GM19043 (cell line): Measurements from ENCODE around the gene TMCO6.
A peak's percentile ranks its signal among the peaks of the same experiment; 100 is the strongest.
"Not testable (repeated sequence)": the region's sequence is repeated elsewhere in the genome, so short reads cannot be mapped to it uniquely, and the experiment has no call there.

Experiments used
- ATAC-seq: cut with Tn5 transposase; IDR thresholded peaks from one replicate; pipeline ENCODE4 v1.9.1; 2021; ENCODE audit warnings: low read depth; ENCODE audit not compliant: unreplicated experiment

Gene TMCO6

GRCh38 chr5:140628711-140629110 lies 10.5 kb upstream of the TMCO6 start:
- ATAC-seq = no peak

DNA sequence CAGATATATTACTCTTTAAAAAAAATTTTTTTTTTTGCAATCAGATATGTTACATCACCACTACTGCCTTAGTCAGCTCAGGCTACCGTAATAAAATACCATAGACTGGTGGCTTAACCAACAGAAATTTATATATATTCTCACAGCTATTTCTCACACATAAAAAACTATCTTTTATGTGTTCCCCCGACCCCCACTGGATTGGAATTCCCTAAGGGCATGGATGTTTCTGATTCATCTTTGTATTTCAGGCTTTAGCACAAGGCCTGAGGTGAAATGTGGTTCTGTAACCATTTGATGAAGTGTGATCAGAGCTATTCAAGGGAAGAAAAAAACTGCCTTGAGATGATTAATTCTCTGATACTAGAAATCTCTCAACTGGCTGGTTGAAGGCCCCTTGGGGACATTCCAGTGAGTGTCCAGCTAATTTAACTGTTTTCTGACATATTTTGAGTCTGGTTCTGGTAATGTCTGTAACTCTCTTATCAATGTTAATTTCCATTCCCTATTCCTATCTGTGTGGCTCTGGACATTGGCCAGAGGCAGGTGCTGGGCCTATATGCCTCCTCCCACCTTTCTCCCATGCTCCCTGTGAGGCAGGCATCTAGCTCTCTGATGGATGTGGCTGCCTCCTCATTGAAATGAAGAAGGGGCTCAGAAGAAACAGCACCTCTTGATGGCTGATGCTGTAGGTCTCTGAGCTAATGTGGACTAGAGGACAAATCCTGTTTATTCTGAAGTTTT lies 8.8 kb upstream of the TMCO6 start:
- no peak for ATAC-seq

DNA sequence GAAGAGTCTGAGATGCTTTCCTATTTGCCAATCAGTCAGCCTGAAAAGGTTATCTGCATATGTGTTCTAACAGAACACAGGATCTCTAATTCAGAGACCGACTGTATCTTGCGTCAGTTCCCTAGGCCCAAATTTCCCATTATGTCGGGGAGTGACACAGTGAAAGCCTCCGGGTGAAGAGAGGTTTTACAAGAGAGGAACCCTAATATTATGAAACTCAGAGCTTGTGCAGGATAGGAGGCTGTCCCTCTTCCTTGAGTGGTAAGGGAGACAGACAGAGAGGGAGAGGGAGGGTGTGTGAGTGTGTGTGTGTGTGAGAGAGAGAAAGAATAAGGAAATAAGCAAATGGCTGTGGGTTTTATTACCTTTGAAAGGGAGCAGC lies 8.2 kb upstream of the TMCO6 start:
- no peak for ATAC-seq

- ATAC-seq = peak; percentile 34
Measured at GRCh38 chr5:140631831-140632365, 7.4 kb upstream of the TMCO6 start.

DNA sequence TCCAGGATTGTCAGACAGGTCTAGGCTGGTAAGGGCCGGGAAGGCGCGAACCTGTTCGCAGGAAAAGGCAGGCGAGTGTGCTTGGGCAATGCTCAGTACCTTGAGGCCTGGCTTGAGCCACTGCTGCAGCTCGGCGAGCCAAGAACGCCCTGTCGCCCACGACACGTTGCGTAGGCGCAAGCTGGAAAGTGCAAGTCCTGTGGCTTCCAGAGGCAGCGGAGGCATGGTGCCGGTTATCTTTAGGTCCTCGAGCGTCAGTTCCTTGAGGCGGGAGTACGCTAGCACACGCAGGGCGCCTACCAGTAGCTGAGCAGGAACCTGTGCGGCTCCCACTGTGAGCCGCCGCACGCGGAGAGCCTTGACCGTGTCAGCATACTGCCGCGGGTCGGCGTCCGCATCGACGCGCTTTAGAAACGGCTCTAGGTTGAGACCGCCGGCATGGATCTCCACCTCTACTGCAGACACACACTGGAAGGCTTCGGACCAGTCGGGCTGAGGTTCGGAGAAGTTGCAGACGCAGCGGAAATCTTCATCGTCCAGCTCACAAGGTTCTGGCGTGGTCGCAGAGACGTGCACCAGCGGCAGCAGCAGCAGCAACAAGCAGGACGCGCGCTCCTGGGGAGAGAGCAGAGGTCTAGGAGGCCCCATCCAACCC lies 6.8 kb upstream of the TMCO6 start:
- peak; percentile 50 for ATAC-seq

- peak; percentile 13 for ATAC-seq
Measured at GRCh38 chr5:140633021-140633471, 6.2 kb upstream of the TMCO6 start, which contains the start of gene CD14. TSS of gene CD14 (minus strand) at chr5:140633175. CDS start at chr5:140633071, 104 bp downstream.

GRCh38 chr5:140633501-140633900 lies 5.8 kb upstream of the TMCO6 start:
- ATAC-seq = no peak

GRCh38 chr5:140634103-140634502 lies 5.1 kb upstream of the TMCO6 start:
- no peak for ATAC-seq

DNA sequence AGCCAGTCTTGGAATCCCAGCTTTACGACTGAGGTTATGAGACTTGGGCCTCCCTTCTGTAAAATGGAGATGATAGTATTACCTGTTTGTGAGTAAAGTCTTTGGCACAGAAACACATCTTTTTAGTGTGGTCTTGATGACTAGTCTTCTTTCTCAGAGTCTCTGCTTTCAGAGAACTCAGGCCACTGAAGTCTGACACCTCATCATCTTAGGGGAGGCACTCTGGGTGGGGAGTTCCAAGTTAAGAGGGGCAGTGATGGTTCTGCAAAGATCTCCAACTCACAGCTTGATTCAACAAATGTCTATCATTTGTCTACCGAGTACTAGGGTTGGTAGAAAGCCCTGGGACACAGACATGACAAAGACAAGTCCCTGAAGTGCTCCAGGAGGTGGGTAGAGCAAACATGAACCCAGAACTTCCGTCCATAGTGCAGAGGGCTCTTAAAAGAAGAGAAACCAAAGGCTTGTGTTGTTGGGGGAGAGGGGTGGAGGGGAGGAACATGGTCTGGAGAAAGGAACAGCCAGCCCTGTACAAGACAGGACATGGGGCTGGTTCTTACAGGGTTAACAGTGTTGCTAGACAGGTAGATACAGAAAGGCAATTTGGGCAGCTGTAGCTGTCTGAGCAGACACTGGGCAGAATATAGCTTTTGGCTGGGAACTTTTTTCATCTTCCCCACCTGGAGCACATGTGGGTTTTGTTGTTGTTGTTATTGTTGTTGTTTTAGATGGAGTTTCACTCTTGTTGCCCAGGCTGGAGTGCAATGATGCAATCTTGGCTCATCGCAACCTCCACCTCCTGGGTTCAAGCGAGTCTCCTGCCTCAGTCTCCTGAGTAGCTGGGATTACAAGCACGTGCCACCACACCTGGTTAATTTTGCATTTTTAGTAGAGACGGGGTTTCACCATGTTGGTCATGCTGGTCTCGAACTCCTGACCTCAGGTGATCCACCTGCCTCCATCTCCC lies 3.7 kb upstream of the TMCO6 start:
- no peak for ATAC-seq

DNA sequence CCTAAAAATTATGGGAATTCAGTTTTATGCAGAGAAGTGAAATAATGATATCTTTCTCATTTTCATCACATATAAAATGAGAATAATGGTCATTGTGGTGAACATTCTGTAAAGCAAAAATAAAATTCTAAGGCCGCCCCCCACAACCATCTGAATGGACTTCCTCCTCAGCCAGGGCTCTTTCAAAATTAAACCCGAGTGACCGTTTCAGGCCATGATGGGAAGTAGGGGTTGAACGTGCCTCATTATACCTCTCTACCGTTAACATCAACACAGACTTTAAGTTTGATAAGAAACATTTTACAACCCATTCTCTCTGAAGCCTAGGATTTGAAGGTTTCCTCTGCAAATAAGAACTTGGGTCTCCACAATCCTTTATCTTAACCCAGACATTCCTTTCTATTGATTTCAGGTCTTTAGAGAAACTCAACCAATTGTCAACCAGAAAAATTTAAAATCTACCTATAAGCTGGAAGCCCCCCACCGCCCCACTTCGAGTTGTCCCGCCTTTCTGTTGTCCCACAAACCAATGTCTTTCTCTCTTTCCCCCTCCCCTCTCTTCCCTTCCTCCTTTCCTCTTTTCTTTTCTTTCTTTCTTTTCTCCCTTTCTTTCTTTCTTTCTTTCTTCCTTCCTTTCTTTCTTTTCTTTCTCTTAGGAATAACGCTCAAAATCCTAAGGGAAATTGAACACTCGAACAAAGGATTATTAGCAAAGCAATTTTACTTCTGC lies 1.7 kb upstream of the TMCO6 start:
- no peak for ATAC-seq

DNA sequence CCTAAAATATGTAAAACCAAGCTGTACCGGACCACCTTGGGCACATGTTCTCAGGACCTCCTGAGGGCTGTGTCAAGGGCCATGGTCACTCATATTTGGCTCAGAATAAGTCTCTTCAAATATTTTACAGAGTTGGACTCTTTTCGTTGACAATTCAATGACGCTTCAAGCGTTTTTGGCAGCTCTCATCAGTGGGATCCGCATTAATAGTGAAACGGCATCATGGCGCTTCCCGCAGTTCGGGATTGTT lies 428 bp upstream of the TMCO6 start:
- ATAC-seq = not testable (repeated sequence)

- no peak for ATAC-seq
Measured at GRCh38 chr5:140641716-140642115, 2.5 kb downstream of the TMCO6 start.

GRCh38 chr5:140642718-140643117 lies 3.5 kb downstream of the TMCO6 start:
- ATAC-seq = no peak

- peak; percentile 23 for ATAC-seq
Measured at GRCh38 chr5:140647042-140647419, 7.8 kb downstream of the TMCO6 start.

DNA sequence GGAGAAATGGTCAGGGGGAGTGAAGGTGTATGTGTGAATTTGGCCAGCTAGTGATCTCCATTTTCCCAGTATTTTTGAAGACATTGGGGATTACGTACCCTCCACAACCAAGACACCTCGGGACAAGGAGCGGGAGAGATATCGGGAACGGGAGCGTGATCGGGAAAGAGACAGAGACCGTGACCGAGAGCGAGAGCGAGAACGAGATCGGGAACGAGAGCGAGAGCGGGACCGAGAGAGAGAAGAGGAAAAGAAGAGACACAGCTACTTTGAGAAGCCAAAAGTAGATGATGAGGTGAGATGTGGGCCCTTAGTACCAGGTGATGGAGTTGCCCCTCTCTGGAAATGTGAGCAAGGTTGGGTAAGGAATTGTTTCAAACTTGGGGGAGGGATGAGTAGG lies 19.6 kb downstream of the TMCO6 start:
- no peak for ATAC-seq

- ATAC-seq = not testable (repeated sequence)
Measured at GRCh38 chr5:140660371-140660770, 21.1 kb downstream of the TMCO6 start.

DNA sequence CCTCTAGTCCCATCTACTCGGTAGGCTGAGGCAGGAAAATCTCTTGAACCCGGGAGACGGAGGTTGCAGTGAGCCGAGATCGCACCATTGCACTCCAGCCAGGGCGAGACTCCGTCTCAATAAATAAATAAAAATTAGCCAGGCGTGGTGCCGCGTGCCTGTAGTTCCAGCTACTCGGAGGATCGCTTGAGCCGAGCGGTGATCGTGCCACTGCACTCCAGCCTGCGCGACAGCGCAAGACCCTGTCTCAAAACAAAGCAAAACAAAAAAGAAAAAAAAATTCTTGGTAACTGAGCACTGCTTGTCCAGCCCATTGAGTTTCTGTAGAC lies 24.7 kb downstream of the TMCO6 start:
- ATAC-seq = no peak

DNA sequence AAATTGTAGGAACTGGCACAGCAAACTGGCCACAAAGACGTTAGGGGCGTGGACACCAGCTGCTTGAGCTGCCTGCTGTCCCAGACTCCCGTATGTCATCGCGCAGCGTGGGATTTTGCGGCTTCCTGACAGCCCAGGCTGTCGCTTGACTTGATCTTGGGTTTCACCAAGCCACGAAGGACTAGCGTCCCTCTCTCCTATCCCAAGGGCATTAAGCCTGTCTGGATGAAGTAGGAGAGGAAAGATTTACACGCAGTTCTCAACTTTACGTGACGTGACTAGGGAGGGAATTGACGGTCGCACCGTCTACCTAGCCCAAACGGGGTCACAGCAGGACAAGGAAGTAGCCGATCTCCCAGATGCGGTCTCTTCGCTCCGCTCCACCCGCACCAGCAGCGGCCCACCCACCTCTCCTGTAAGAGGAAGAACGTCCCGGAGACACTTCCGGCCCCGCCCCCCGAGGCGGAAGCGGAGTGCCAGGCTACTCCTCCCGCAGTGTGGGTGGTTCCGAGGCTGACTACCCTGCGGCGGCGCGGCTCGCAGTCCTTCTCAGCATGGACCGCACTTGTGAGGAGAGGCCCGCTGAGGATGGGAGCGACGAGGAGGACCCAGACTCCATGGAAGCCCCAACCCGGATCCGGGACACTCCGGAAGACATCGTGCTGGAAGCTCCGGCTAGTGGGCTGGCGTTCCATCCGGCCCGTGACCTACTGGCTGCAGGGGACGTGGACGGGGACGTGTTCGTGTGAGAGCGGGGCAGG lies 25.3 kb downstream of the TMCO6 start, which contains the start of gene WDR55:
Gene WDR55, plus strand, starts transcription at position 546 of the 761 bp plus-strand sequence. Its CDS starts 9 bp downstream, at position 555.
- peak; percentile 96 for ATAC-seq

- ATAC-seq = not testable (repeated sequence)
Measured at GRCh38 chr5:140671035-140671434, 31.8 kb downstream of the TMCO6 start.
